Mammary epithelial cell (primary cell): ENCODE results near the gene KLHL41.

Source experiments
- CTCF ChIP-seq, 2 donors: IDR thresholded peaks in 1 of 2; conservative IDR thresholded peaks in 1 of 2; 2 replicates each; pipeline ENCODE4 v1.5.1; 2011 to 2012; ENCODE audit warnings: inconsistent platforms in 2 of 2, low read length in 2 of 2, mild to moderate bottlenecking in 2 of 2, control low read depth in 1 of 2, low read depth in 1 of 2; ENCODE audit not compliant: insufficient read depth in 1 of 2; ENCODE audit errors: extremely low read depth in 1 of 2
- EZH2 ChIP-seq: IDR thresholded peaks from 2 replicates; pipeline ENCODE4 v1.6.1; 2012; ENCODE audit warnings: low read length, inconsistent platforms, borderline replicate concordance

- TF ChIP-seq EZH2: no peak
- TF ChIP-seq CTCF (conservative IDR thresholded peaks at IDR 0.05 in 1 of 2, IDR thresholded peaks at IDR 0.05 in 1 of 2; ENCODE audit: extremely low read depth in 1 of 2, insufficient read depth in 1 of 2, low read depth in 1 of 2, low read length in 2 of 2): no peak
Observed at GRCh38 chr2:169478339-169478738, 31.2 kb upstream of the KLHL41 start.
